Spleen (tissue), 3 donors: ENCODE results near the gene QPRT.

Experiments
- POLR2A ChIP-seq, 3 donors: fragments of 450-650 bp; IDR thresholded peaks; one replicate each; pipeline ENCODE4 v1.5.1; 2017; ENCODE audit warnings: antibody characterized with exemption in 3 of 3, mild to moderate bottlenecking in 1 of 3
- POLR2AphosphoS5 ChIP-seq, 3 donors: sonication (generic); formaldehyde crosslinking; IDR thresholded peaks; one replicate each; pipeline ENCODE4 v1.5.1; 2017; ENCODE audit warnings: antibody characterized with exemption in 3 of 3

DNA sequence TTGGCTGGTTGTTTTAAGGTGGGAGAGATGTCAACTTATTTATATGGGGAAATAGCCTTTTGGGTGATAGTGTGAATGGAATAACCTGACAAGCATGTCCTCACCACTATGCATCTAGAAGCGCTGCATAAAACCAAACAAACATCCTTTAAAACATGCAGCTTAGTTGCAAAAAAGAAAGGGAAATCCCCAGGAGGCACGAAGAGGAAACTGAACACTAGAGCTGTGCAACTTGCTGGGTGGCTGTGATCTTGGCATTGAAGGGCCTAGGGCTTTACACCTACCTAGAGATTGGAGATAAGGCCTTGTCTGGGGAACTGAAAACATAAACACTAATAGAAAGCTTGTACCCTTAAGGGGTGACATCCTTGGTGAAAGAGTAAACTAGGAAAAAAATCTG lies 59.5 kb downstream of the QPRT start:
- TF ChIP-seq POLR2AphosphoS5 (IDR thresholded peaks at IDR 0.05): peak in 1 of 3 donors; percentile 63
- TF ChIP-seq POLR2A (IDR thresholded peaks at IDR 0.05): no peak
